HG03095 (cell line): ENCODE data around the gene ST6GALNAC3.
"Not testable (repeated sequence)": the region's sequence is repeated elsewhere in the genome, so short reads cannot be mapped to it uniquely, and the experiment has no call there.

Experiments
- ATAC-seq: cut with Tn5 transposase; IDR thresholded peaks from one replicate; pipeline ENCODE4 v1.9.1; 2021; ENCODE audit warnings: moderate library complexity; ENCODE audit not compliant: unreplicated experiment

The ST6GALNAC3 gene

DNA sequence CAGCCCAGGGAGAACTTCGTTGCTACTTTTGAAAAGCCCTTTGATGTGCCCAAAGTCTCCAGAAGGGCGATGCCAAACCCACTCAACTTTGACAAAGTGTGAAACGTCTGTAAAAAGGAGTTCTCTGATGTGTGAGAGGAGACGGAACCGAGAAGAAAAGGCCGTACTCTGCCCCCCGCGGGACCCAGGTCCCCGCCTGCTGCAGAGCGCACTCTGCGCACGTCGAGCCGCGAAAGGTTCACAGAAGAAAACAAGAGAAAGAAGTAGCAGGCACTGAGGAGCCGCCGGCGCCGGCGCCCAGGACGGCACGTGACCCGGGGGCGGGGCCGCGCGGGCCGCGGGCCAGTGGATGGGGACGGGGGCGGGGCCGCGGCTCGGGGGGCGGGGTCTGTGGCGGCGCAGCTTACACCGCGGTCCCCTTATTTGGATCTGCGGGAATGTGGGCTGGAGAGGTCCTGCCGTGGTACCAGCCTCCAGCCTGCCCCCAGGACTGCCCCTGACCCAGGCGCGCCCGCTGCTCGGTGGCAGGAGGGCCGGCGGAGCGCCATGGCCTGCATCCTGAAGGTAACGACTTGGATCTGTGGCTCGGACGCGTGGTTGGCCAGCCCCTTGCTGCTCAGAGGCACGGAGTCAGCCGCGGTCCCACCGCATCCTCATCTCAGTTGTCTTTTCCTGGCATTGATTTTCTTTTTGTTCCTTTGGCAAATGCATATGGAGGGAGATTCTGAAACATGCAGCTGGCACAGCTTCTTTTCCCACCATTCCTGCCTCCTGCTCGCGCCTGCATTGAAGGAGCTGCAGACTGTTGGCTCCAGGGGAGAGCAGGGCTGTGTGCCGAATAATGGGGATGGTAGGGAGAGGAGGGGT, at the start of gene ST6GALNAC3:
Gene ST6GALNAC3, plus strand, starts transcription at position 426 of the 867 bp plus-strand sequence.
- ATAC-seq: peak; percentile 73

DNA sequence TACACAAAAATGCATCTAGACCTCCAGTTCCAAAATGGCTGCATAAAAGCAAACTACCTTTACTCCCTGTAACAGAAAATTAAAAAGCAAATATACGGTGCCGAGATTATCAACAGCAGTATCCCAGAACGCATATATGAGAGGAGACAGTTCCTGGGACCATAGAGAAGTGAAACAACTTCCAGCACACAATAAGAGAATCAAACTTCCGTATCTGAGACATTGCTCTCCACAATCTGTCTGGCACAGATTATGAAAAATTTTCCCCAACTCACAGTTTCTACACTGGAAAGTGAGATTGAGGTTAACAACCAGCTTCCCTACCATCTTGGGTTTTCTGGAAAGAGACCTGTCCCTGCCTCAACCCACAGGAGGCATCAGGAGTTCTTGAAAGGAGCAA, 47.2 kb upstream of the ST6GALNAC3 start:
- no peak for ATAC-seq

DNA sequence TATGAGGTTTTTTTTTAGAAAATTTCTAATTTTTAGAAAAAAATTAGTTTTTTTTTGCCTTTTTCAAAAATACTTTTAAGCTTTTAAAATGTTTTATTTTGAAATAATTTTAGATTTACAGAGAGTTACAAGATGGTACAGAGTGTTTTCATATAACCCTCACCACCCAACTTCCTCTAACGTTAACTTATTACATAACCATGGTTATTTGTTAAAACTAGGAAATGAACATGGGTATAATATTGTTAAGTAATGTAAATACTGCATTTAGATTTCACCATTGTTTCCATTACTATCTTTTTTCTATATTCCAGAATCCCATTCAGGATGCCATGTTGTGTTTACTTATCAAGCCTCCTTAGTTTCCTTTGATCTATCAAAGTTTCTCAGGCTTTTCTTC, 45.2 kb upstream of the ST6GALNAC3 start:
- ATAC-seq: no peak

DNA sequence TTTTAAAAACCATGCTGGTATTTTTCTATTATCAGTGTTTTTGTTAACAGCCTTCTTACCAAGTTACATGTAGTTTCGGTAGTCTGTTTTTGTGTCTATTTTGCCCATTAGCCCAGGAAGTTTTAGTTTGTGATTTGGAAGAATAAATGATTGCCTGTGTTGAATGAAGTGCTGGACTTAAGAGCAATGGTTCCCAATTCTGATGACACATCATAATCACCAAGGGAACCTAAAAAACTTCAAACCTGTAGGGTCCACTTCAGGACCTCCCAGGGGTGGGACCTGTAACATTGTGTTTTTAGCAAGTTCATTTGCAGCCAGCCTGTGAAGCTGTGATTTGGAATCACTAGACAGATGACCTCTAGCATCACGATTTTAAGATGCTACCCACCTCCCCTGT, 43.0 kb upstream of the ST6GALNAC3 start:
- ATAC-seq: no peak

DNA sequence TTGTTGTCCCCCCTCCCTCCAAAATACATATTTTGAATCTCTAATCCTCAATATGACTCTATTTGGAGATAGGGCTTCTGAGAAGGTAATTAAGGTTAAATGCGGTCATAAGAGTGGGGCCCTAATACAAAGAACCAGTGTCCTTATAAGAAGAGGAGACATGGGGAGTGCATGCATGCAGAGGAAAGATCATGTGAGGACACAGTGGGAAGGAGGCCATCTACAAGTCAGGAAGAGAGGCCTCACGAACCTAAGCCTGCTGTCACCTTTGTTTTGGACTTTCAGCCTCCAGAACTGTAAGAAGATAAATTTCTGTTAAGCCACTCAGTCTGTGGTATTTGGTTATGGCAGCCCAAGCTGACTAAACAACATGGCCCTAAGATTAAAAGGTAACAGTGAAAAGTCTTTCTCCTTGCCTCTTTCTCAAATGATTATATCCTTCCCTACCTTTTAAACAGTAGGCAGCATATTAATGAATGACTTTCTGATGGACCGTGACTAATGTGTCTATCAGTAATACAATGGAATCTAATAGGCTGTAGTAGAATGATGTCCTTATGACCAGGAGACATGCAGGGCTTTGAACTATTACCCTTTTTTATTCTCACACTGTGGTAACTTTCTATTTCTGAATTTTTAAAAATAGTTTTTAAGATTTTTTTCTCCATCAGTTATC, 40.6 kb upstream of the ST6GALNAC3 start:
- no peak for ATAC-seq

DNA sequence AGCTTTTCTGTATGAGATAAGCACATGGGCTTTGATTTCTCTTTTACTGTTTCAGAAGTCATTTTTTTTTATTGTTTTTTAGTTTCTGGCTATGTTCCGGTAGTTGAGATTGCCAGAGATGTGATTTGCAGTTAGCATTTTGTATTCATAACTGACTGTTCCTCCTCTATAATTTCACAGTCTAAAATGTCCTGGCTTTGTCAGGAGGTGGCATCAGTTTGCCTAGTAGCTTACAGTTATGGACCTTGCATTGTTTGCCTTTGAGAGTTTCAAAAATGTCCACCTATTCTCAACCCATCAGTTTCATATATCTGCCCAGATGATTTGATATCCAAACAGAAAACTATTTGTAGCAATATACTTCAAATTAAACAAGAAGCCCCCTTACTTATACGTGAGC, 39.5 kb upstream of the ST6GALNAC3 start:
- ATAC-seq: no peak

DNA sequence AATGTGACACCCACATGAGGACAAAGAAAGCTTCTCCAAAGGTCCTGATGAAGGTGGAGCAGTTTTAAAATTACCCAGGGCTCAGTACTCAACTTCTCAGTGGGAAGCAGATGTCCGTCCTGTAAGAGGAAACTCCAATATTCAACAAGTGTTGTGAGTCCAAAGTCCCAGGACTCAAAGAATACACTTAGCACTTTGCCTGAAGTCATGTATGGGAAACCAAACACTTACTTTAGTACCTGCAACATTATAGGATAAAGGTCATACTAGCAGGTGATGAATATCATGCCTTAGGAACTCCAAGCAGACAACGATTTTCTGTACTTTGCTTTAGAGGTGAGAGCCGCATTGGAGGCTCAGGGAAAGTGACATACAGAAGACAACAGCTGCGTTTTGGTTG, 37.2 kb upstream of the ST6GALNAC3 start:
- ATAC-seq: no peak

DNA sequence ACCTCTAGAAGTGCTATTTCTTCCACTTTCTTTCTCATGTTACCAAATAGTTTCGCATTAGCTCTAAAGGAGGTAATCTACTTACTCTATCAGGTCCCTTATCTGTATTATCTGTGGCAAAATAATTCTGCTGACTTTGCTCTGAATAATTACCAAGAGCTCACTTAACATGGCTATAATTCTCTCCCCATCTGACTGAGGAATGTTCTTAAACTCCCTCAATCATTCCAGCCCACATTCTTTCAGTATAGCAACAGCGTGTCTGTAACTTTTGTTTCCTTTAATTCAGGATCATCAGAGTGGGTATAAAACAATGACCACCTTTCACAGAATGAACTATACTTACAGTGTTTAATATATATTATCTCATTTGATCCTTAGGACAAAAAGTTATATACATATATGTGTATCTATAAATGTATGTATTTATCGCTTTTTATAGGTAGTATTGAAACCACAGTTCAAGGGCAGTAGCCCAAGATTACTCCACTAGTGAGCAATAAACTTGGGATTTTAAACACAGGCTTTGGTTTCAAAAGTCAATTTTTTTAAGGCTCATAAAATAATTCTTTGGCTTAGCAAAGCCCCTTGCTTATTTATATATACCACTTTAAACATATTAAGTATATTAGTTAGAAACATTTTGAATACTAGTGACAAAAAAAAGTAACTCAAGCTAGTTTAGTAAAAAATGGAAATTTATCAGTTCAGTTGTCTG, 36.1 kb upstream of the ST6GALNAC3 start:
- ATAC-seq: no peak

DNA sequence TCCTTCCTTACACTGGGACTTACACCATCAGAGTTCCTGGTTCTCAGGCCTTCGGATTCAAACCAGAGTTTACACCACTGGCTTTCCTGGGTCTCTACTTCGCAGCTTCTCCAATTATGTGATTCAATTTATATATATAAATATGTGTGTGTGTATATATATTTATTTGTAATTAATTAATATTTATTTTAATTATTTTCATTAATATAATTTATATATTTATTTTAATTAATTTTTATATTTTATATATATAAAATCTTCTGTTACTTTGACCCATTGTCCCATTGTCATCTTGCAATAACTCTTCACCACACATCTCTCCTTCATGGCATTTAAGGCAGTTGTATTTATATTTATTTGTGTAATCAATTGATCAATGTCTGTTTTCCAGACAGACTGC, 28.4 kb upstream of the ST6GALNAC3 start:
- no peak for ATAC-seq

DNA sequence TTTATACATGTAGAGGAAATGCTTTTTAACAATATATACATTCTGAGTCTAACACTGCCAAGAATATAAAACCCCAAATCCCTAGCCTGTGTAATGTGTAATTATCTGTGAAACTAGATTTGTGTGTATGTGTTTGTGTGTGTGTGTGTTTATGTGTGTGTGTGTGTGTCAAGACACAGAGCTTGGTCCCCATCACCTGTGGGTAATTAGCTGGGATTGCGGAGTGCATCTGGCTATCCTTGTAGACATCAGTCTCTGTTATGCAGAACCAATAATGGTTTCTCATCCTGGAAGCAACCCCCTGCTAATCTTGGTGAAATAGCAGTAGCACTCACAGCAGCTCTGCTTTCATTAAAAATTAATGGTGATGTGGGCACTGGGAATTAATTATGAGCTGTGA, 26.3 kb upstream of the ST6GALNAC3 start:
- no peak for ATAC-seq

DNA sequence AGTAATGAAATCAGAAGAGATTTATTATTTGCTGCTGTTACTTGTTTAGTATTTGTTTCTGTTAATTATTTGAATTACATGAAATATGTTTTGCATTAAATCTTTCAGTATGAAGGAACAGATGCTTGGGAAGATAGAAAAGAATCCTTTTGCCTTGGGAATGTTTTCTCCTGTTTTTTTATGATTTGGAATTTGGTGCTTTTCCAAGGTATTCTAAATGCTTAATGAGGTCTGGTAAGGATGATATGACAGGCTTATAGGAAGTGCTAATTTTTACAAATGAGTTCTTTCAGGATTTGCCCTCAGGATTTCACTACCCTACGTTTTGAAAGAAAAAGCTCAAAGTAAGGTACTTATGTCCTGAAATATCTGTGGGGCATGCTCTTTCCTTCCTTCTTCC, 25.6 kb upstream of the ST6GALNAC3 start:
- ATAC-seq: no peak

DNA sequence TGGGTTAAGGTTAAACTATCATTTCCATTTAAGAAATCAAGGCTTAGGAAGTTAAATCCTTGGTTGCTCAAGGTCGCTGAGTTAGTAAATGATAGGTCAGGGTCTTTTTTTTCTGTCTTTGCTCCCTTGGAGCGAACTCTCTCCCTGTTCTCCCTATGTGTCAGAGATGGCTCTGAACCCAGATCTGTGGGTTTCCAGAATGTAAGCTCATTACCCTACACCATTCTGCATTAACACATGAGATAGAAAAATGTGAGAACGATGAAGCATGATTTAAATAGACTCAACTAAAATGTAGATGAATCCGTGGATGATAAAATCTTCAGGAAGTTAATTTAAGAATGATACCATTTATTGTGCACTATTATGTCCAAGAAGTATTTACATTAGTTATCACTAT, 25.0 kb upstream of the ST6GALNAC3 start:
- no peak for ATAC-seq

DNA sequence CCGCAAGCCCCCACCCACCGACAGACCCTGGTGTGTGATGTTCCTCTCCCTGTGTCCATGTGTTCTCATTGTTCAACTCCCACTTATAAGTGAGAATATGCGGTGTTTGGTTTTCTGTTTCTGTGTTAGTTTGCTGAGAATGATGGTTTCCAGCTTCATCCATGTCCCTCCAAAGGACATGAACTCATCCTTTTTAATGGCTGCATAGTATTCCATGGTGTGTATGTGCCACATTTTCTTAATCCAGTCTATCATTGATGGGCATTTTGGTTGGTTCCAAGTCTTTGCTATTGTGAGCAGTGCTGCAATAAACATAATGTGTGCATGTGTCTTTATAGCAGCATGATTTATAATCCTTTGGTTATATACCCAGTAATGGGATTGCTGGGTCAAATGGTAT, 24.5 kb upstream of the ST6GALNAC3 start:
- ATAC-seq: not testable (repeated sequence)

DNA sequence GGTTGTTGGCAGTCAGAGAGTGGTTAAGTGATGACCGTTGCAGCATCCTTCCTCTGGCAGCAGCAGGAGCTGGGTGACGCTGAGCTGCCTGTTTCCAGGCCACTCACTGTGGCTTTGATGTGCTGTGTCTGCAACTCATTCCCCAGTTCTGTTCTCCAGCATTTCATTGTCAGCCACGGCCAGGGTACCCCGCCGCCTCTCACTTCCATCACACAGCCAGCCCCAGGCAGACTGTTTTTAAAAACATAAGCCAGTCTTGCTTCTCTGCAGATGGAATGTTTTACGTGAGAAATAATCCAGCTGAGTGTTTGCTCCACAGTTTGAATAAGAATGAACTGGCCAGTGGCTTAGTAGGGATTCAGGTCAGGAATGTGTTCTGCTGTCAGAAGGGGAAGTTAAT, 21.5 kb upstream of the ST6GALNAC3 start:
- ATAC-seq: no peak

DNA sequence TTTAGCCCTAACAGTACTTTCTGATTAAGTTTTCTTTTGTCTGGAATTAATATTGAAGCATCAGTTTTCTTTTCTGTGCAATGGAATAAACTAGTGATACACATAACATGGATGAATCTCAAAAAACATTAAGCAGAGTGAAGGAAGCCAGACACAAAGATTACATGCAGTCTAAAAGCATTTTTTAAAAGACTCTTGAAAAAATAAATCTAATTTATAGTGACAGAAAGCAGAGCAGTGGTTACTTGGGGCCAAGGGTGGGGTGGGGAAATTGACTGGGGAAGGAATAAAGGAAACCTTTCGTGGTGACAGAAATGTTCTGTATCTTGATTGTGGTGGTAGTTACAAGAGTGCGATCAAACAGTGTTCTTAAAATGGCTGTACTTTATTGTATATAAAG, 20.2 kb upstream of the ST6GALNAC3 start:
- ATAC-seq: no peak

DNA sequence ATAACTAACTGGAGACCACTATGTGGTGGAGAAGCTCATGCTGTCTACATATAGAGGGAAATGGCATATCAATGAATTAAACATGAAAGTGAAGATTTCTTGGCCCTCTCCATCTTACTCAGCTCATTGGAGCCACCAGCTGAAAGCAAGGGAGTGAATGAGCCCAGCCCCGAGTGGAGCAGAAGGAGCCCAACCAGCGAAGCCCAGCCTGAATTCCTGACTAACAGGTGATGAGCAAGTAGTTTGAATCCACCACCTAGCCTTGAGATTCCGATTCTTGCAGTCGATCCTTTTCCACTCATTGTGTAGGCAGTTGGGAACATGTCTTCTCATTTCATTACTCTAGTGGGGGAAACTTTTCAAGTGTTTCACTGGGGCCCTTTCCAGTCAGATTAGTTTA, 18.6 kb upstream of the ST6GALNAC3 start:
- no peak for ATAC-seq

DNA sequence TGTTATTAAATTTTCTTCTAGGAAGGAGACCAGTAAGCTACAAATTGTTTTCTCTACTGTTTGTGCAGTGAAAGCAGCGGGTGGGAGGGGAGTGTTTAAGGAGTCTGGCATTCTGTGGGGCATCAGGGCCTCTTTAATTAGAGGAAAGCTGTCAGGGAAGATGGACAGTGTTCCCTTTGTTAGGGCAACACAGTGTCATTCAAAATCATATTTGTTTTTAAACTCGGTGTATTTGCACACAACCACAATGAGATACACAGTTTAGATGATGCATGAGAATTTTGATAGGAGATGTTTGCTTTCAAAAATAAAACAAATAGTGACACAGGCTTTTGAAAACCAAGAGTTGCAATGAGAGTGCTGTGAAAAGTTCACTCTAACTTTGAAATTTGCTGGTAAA, 15.1 kb upstream of the ST6GALNAC3 start:
- ATAC-seq: no peak

DNA sequence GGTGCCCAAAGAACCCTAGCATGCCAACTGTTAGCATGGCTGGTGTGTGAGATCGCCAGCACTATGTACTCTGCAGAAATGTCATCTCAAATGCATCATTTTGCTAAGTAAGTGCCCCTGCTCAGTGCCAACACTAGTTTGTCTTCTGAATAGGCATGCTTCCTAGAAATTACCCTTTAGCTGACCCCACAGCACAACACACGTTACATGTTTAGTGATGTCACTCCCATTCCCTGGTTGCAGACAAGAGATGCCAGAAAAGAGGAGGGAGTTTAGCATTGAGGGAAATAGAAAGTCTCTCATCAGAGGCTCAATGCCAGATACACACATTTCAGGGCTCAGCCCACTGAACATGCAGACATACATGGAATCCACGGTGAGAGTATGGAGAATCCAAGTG, 9.3 kb upstream of the ST6GALNAC3 start:
- no peak for ATAC-seq

DNA sequence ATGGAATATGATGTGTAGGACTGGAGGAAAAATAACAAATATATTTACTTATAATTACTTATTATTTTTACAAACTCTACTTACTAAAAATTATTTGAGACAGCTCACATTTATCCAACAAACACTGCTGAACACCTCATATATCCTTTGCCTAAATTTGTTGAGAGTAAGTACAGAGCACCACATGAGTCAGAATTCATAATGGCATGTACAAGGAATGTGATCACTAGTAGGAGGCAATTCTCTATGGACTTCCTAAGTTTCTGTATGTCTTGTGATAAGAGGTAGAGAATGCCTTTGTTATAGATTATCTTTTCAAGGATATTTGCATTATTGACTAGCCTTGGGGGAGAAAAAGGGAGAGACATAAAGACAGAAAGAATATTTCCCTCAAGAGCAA, 8.2 kb upstream of the ST6GALNAC3 start:
- no peak for ATAC-seq

DNA sequence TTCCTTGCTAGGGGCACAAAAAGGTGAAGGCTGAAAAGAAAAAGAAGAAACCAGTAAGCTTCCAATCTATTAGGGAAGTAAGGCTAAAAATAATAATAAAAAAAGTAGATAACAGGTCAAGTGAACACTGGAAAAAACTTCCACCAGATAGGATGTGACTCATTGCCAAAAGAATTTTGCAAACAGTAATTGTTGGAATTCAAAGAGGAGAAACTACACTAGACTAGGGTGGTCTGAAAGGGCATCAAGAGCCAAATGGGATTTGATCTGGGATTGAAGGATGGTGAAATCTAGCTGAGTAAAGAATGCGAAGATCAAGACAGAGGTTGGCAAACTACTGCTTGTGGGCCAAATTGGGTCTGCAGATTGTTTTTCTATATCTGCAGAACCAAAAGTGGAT, 6.0 kb upstream of the ST6GALNAC3 start:
- ATAC-seq: no peak

DNA sequence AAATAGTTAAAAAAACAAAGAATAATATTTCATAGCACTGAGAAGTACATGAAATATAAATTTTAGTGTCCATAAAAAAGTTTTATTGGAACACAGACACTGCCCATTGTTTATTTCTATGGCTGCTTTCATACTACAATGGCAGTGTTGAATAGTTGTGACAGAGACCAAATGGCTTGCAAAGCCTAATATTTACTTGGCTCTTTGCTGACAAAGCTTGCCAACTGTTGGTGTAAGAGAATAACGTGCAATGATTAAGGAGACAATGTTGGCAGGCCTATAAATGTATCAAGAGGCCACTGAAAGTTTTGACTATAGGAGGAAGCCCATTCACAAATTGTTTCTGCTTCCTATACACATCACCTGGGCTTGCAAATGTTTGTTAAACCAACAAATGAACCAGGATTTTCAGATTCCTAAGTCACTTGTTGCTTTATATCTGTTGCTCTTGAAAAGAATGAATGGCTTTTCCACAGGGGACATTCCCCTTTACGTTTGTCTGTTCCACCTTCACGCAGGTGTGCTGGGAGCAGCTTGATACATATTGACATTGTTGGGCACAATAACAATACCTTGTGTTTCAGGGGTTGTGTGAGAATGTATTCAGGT, 5.5 kb upstream of the ST6GALNAC3 start:
- no peak for ATAC-seq
